Measurements from ENCODE around the gene CDK14.

The CDK14 gene

DNA sequence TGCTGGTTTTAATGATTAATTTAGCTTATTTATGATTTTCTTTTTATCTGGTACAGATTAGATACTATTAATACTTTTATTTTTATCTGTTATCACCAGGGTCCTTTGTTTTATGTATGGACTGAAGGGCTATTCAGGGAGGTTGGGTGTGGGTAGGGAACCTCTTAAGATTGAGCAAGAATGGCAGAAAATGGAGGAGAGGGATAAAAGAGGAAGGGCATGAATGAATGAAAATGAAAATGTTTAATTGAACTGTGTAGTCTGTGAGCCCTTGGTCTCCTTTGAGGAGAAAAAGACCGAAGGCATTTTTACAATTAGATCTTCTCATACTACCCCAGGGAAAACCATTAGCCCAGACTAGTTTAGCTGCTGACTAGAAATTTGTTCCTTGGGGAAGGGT is 93.1 kb downstream of the CDK14 start:
- DNase-seq, result no peak

GRCh38 chr7:90690159-90690858 is 94.2 kb downstream of the CDK14 start:
- DNase-seq, result no peak

DNA sequence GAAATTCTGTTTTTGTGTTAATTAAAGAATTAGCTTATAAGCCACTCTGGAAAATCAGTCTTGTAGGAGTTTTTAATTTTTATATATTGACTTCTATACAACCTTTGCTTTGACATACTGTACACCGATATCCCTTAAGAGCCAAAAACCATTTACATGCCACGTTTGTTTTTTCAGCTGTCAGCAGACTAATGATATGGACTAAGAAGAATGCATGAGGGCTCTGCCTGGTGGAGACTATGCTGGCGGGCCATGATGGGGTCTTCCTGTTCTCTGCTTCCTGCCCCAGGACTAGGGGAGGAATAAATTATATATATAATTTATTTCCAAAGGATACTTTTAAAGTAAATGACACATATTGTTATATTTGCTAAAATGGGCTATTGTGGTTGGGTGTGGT is 96.3 kb downstream of the CDK14 start:
- no peak for DNase-seq

- DNase-seq, result no peak
Measured at GRCh38 chr7:90692947-90693346, 96.8 kb downstream of the CDK14 start.

GRCh38 chr7:90693939-90694338 is 97.8 kb downstream of the CDK14 start:
- no peak for DNase-seq

DNA sequence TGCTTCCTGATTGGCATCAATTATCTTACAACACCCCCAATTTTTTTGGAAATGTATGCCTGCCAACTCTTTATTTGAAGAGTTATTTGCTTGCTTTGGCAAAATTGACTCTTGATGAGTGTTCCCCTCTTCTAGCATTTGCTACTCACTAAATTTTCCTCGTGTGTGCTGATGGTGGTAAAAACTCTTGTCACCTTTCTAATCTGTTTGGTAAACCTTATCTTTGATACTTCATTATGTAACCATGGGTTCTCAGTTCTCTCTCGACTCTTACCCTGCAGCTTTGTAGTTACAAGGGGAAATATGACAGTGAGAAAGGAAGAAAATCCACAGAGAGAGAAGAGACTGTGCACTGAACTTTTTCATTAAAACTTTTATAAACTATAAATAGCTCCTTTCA is 102.5 kb downstream of the CDK14 start:
- no peak for DNase-seq

GRCh38 chr7:90701021-90701420 is 104.9 kb downstream of the CDK14 start:
- no peak for DNase-seq

GRCh38 chr7:90701771-90702170 is 105.7 kb downstream of the CDK14 start:
- DNase-seq, result no peak

GRCh38 chr7:90705391-90706071 is 109.4 kb downstream of the CDK14 start:
- DNase-seq, result no peak

- DNase-seq, result no peak
Measured at GRCh38 chr7:90706072-90706716, 110.1 kb downstream of the CDK14 start.

GRCh38 chr7:90708841-90709317 is 112.8 kb downstream of the CDK14 start:
- DNase-seq, result no peak

DNA sequence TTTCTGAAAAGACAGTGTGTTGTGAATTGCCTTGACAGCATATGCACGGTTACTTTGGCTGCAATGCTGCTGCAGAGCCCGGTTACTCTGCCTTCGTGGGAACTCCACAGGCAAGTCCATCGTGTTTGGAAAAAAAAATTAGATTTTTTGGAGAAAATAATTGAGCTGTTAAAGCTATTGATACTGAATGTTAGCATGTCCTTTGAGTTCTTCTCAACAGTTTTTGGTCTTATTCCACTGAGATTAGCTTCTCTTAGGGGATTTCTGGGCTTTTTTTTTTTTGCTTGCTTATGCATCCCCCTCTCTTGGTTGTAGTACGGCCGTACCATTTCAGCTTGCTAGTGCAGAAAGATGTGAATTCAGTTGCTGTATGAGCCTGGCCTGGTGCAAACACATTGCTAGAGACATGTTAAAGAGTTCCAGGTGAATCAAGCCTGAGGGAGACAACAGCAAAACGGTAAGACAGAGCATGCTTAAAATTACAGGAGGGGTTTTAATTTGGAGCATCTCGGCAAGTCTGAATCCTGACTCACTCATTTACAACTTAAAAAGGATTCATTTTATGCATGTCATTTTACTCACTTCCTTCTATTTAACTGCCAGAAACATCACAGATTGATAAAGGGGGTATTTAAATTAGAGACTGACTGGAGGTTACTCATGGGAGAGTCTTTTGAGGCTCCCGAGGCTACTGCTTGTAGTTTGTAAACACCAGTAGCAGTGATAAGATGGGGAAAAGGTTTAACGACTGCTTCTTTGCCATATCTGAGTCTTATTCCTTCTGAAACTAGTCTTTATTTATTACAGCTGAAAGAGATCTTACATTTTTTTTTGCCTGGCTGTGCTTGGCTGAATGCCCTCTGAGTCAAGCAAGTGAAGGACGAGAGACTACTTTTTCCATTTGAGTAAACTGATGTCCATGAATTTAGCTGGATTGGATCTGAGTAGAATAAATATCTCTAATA is 113.7 kb downstream of the CDK14 start:
- DNase-seq, result no peak

DNA sequence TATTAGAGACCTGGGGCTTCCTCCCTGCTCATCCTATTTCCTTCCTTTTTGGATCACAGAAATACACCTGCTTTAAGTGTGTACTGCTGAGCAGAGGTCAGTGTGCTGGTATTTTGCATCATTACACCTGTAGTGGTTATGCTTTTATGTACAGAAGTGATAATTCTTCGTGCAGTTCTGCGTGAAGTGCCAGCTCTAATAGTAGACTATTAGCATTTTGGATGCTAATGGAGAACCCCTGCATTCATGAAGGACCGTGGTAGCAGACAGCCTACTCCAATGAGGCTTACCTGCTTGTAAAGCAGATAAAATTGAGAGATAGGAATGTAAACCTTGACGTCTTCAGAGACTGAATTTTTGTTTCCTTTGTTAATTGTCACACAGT is 114.3 kb downstream of the CDK14 start:
- DNase-seq, result no peak

DNA sequence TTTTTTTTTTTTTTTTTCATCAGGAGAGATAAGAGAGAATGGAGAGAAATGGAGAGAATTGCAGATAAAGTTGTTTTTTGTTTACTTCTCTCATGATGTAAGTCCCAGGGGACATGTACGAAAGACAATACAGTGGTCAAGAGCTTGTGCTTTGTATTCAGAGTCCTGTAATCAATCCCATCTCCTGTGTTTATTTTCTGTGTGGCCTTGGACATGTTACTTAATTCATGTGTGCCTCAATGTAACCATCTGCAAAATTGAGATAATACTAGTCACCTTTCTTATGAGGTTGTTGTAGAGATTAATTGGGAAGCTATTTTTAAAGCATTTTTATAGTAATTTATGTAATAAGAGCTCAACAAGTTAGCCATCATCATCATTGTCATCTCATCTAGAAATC is 117.5 kb downstream of the CDK14 start:
- DNase-seq, result no peak

DNA sequence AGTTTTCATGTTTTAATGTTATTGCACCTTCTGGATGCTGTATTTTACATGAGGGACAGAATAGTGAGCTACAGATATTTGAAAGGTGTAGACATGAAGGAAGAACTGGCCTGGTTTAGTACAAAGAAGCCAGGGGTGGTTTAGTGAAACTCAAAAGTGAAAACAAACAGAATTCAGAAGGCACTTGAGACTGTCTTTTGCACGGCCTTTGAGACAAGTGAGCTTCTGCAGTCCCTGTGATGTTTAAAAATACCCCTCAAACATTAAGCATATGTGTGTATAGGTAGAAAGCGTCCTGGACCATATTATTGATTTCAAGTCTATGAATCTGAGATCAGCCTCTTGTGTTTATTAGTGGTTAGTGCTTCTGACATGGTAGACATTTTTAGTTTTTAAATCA is 118.9 kb downstream of the CDK14 start:
- DNase-seq, result no peak

GRCh38 chr7:90717296-90718060 is 121.4 kb downstream of the CDK14 start:
- DNase-seq, result no peak

DNA sequence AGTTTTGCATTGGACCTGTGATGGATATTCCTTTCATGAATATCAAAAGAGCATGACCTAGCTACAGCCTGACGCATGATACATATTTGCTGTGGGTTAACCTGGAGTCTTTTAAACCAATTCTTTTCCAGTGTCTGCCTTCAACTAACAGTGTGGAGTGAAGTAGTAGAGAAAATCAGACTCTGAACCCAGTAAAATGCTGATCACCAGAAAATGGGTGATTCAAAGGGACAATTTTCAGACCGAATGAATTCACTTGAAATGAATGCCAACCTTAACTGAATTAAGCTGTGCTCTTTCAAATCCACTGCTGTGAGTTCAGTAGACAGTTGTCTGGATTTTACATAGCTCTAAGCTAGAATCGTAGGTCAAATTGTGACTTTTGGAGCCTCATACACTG is 123.0 kb downstream of the CDK14 start:
- DNase-seq, result no peak

DNA sequence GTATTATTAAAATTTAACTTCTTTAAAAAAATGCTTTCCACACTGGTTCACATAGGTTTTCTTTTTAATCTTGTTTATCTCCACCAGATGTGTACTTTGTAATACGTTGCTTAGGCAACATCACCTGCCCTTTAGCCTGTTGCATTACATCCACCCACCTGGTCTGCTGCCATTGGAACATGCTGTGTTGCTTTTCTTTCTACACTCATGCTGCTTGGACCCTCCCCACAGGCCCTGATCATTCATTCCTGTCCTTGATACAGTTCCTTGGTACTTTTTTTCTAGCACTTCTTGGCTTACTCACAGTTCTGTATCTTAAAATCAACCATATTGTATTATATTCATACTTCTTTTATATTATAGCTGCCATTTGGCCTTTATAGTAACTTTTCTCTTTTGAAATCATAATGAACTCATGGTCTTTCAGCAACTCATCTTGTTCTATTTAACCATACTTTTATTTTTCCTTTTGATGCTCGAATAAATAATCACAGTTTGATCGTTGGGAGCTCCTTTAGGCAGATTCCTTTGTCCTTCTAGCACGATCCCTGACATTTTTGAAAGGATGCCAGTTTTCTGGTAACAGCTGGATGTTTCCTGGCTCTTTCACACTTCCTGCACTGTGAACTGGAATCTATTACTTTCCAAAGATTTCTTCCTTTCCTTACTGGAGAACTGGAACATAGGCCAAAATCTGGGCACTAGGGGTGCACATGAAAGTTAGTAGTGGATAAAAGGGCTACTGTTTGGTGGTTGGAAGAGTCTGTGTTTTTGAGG is 125.1 kb downstream of the CDK14 start:
- no peak for DNase-seq

DNA sequence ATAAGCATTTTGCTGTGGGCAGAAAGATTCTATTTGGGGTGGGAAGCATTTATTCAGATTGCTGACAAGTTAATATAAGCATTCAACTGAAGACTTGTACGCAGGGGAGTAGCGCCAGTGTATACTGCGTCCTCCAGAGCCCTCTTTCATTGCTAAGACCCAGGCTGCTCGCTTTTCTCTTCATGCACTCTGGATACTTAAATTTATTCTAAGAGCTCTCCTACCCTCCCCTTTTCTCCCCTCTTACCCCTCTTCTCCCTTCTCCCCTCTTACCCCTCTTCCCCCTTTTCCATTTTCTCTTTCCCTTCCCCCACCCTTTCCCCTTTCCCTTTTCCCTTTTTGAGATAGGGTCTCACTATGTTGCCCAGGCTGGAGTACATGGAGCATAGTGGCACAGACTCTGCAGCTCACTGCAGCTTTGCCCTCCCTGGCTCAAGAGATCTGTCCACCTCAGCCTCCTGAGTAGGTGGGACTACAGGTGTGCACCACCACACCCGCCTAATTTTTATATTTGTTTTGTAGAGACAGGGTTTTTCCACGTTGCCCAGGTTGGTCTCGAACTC is 125.8 kb downstream of the CDK14 start:
- no peak for DNase-seq

DNA sequence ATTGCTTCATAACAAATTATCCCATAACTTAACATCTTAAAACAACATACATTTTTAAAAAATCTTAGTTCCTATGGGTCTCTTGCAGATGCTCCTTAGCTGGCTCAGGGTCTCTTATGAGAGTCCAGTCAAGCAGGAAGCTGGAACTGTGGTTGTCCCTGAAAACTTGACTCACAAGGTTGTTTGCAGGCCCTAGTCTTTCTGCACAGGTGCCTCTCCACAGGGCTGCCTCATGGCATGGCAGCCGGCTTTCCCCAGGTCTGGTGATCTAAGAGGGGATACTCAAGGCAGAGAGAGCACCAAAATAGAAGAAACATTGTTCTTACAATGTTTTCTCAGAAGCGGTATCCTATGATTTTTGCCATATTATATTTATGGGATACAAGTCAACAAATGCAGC is 127.1 kb downstream of the CDK14 start:
- DNase-seq, result no peak

DNA sequence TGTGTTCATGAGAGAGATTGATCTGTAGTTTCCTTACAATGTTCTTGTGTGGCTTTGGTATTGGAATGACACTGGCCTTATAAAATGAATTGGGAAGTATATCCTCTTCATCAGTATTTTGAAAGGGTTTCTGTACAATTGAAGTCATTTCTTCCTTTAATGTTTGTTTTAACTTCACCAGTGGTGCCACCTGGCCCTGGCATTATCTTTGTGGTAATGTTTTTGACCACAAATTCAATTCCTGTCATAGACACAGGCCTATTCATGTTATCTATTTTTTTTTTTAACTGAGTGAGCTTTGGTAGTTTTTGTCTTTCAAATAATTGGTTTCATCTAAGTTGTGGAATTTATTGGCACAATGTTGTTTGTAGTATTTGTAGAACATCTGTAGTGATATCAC is 127.7 kb downstream of the CDK14 start:
- no peak for DNase-seq

All from activated CD8-positive, alpha-beta memory T cell treated with anti-CD3 and anti-CD28 coated beads, Interleukin-2, amount 50 U/mL, for 4 hours (primary cell).